Psoas muscle (tissue), 8 donors: ENCODE data around the gene AKIRIN1. TPM values are rescaled to one million over a fixed set of nuclear protein-coding genes. Genes with fewer than 3 reads are reported as not detected.
"Not testable (repeated sequence)": the region's sequence is repeated elsewhere in the genome, so short reads cannot be mapped to it uniquely, and the experiment has no call there.

Experiments used
- ATAC-seq, 4 donors: fragments of 200-7000 bp; cut with Tn5 transposase; one replicate each; pipeline ENCODE4 v1.9.1; 2020; ENCODE audit warnings: moderate library complexity in 3 of 4, mild to moderate bottlenecking in 2 of 4
- DNase-seq, 2 donors: peaks; one replicate each; pipeline ENCODE4 v3.0.0-alpha.2; 2020
- H3K27ac ChIP-seq: fragments of 200-600 bp; one replicate; pipeline ENCODE4 v1.8.0; 2022
- H3K27me3 ChIP-seq, 3 donors: fragments of 200-600 bp in 1 of 3; one replicate each; pipeline versions ENCODE4 v1.6.1 to v1.8.0; 2013 to 2022; ENCODE audit warnings: low read length in 2 of 3, mild to moderate bottlenecking in 2 of 3, moderate library complexity in 1 of 3; ENCODE audit not compliant: insufficient read depth in 3 of 3
- H3K36me3 ChIP-seq, 2 donors: fragments of 200-600 bp in 1 of 2; one replicate each; pipeline versions ENCODE4 v1.6.1 to v1.8.0; 2013 to 2022; ENCODE audit warnings: low read depth in 1 of 2, mild to moderate bottlenecking in 1 of 2, moderate library complexity in 1 of 2; ENCODE audit not compliant: insufficient read depth in 1 of 2
- H3K4me1 ChIP-seq: fragments of 200-600 bp; one replicate; pipeline ENCODE4 v1.8.0; 2022
- H3K4me3 ChIP-seq: fragments of 200-600 bp; one replicate; pipeline ENCODE4 v1.8.0; 2022; ENCODE audit warnings: mild to moderate bottlenecking
- H3K9me3 ChIP-seq: fragments of 200-600 bp; one replicate; pipeline ENCODE4 v1.8.0; 2022
- WGBS, 3 donors: extraction: QIAGEN DNeasy Blood & Tissue Kit; methylation state at CpG; one replicate each; pipeline versions ENCODE4 v1.1.6 to v1.1.7; 2013; 5-methylcytosine and 5-hydroxymethylcytosine counted together
- intact Hi-C, 2 donors: fragments of 100-400 bp; cut with DNase I; formaldehyde crosslinking; loops; one replicate each; pipeline versions ENCODE4 v1.11.0 to v1.14.2; 2022
- polyA plus RNA-seq, 3 donors: library from polyadenylated mRNA; stranded (reverse); fragments of 200-250 nt; gene quantifications; one replicate each; pipeline ENCODE4 v1.2.3, GENCODE V29; 2013
- total RNA-seq, 4 donors: library from RNA; stranded (reverse); fragmentation: NEBNext Ultra II Directional in 2 of 4; extraction: Animal tissue kit (Norgen Biotek cat#: 25700) in 2 of 4; gene quantifications; one replicate each; pipeline versions ENCODE4 v1.2.1 to v1.2.4, GENCODE V29; 2021 to 2023
- TF ChIP-seq, protein P1 (sequence below): fragments of 200-600 bp; IDR thresholded peaks from one replicate; pipeline ENCODE4 v1.8.0; 2022; ENCODE audit warnings: antibody characterized with exemption
- donor health status: healthy with polysubstance abuse.
- donor health status: DM: no; HTN: no; CAD: no; lungs with moderate emphysema.
- donor health status: Bipolar disorder and iron deficiency.
- donor health status: healthy.
- donor health status: DM: yes; HTN: yes; CAD: no.
- donor health status: DM: no; HTN: no; CAD: no.
- donor health status: DM: no; HTN: no; CAD: no.
- donor health status: DM: yes; HTN: yes; CAD: no.

The AKIRIN1 gene
- total and polyA plus RNA-seq, 7 donors = 20.0 to 65.3 (median 32.8) TPM

DNA sequence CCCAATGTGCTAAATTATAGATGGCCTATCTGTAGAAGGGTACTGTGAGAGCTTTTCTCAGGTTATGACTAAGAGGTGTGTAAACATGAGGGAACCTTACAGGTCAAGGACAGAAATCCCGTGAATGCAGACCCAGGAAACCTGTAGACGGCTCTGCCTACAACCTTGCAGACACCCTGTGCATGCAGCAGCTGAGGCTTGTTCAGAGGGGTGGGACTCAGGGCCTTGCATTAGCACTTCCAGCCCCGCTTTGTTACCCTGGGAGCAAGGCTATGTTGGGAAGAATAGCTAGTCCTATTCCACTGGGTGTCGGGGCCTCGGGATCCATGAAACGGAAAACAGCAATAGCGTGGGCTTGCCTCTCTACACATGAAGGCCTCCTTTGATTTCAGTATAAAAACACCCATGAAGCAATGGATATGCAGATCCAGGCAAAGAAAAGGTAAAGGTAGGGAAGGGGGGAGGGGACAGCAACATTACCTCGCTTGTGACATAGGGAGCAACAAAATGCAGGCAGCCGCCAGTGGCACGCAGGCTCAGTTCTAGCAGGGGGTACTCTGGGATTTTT lies 25.6 kb downstream of the AKIRIN1 start:
- peaks cover 0 to 14% of the 10 kb centered on the region in 2 donors for H3K36me3 ChIP-seq
- H3K27me3 ChIP-seq = no peaks in the 10 kb centered on the region
- DNase-seq (no peak), ATAC-seq (no peak)
- H3K9me3 ChIP-seq = no peaks in the 10 kb centered on the region
- TF ChIP-seq, protein P1, sequence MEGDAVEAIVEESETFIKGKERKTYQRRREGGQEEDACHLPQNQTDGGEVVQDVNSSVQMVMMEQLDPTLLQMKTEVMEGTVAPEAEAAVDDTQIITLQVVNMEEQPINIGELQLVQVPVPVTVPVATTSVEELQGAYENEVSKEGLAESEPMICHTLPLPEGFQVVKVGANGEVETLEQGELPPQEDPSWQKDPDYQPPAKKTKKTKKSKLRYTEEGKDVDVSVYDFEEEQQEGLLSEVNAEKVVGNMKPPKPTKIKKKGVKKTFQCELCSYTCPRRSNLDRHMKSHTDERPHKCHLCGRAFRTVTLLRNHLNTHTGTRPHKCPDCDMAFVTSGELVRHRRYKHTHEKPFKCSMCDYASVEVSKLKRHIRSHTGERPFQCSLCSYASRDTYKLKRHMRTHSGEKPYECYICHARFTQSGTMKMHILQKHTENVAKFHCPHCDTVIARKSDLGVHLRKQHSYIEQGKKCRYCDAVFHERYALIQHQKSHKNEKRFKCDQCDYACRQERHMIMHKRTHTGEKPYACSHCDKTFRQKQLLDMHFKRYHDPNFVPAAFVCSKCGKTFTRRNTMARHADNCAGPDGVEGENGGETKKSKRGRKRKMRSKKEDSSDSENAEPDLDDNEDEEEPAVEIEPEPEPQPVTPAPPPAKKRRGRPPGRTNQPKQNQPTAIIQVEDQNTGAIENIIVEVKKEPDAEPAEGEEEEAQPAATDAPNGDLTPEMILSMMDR = no peak
- intact Hi-C loops = no loop called here
- no peak overlapping the region for H3K4me3 ChIP-seq
- H3K4me1 ChIP-seq = no peaks in the 10 kb centered on the region
- H3K27ac ChIP-seq = no peak overlapping the region
- whole genome bisulfite sequencing, 3 donors = 65 to 73% (median 69%) methylated on average over 10 of the region's 10 CpGs

DNA sequence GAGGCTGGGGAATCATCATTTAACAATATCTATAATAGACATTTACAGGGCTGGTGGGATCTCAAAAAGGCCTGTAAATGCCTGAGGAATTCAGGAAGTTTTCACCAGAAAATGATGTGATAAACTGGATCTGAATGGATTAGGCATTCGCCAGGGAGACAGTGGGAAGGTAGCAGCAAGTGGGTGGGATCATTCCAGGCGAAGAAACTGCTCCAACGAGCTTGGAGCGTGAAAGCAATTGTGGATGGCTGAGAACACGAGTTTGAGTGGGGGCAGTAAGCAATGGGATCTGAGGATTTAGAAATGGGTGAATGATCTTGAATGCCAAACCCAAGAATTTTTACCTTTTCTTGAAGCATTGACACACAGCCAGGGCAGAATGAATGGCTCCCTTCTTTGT lies 26.2 kb downstream of the AKIRIN1 start:
- Histone ChIP-seq H3K27ac (no peak overlapping the region), H3K27me3 (no peaks in the 10 kb centered on the region), H3K4me3 (no peak overlapping the region), H3K9me3 (no peaks in the 10 kb centered on the region), H3K36me3 (peaks cover 0 to 8% of the 10 kb centered on the region in 2 donors), H3K4me1 (no peaks in the 10 kb centered on the region)
- DNase-seq (no peak), ATAC-seq (no peak)
- intact Hi-C loops = no loop called here
- 63 to 72% (median 69%) methylated on average over 5 of the region's 5 CpGs for WGBS, 3 donors
- TF ChIP-seq, protein P1 = no peak

DNA sequence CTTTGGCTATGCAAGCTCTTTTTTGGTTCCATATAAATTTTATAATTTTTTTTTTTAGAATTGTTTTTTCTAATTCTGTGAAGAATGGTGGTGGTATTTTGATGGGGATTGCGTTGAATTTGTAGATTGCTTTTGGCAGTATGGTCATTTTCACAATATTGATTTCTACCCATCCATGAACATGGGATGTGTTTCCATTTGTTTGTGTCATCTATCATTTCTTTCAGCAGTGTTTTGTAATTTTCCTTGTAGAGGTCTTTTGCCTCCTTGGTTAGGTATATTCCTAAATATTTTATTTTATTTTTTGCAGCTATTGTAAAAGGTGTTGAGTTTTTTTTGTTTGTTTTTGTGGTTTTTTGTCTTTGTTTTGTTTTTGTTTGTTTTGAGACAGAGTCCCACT lies 29.4 kb downstream of the AKIRIN1 start:
- not testable (repeated sequence) for H3K27me3 ChIP-seq, ATAC-seq, H3K27ac ChIP-seq, H3K36me3 ChIP-seq, H3K4me3 ChIP-seq, H3K4me1 ChIP-seq, H3K9me3 ChIP-seq, DNase-seq
- WGBS, 3 donors = 27 to 95% (median 69%) methylated on average over 1 of the region's 1 CpG
- intact Hi-C loops = loop anchor here in 1 of 2 donors (10.0 kb wide), 1 partner anchor 146 kb away; the partner anchor contains the start of gene MYCBP

DNA sequence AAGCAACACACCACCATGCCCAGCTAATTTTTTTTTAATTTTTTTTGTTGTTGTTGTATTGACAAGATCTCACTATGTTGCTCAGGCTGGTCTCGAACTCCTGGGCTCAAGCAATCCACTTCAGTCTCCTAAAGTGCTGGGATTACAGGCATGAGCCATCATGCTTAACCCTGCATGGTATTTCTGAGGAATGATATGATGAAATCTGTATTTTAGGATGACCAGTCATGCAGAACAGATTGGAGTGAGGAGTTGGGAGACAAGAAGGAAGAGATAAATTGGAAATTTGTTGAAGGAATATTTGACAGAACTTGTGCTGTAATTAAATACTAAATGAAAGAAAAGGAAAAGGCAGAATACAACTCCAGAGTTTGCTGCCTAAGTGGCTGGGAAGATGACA lies 30.4 kb downstream of the AKIRIN1 start:
- H3K27me3 ChIP-seq = no peaks in the 10 kb centered on the region
- peaks cover 4% of the 10 kb centered on the region for H3K4me1 ChIP-seq
- H3K36me3 ChIP-seq = no peaks in the 10 kb centered on the region
- DNase-seq (no peak), ATAC-seq (no peak)
- 52 to 71% (median 67%) methylated on average over 1 of the region's 1 CpG for WGBS, 3 donors
- no peaks in the 10 kb centered on the region for H3K9me3 ChIP-seq
- TF ChIP-seq, protein P1 = no peak
- no peak overlapping the region for H3K4me3 ChIP-seq
- no peak overlapping the region for H3K27ac ChIP-seq
- intact Hi-C loops = loop anchor here in 1 of 2 donors (10.0 kb wide), 1 partner anchor 147 kb away; the partner anchor contains the start of gene MYCBP

DNA sequence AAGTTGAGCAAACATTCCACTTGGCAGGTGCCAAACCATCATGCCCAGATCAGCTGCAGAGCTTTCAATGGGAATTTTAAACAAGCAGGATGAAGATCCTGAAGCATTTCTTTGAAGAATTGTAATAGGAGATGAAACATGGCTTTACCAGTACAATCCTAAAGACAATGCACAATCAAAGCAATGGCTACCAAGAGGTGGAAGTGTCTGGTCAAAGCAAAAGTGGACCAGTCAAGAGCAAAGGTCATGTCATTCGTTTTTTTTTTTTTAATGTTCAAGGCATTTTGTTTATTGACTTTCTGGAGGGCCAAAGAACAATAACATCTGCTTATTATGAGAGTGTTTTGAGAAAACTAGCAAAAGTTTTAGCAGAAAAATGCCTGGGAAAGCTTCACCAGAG lies 32.1 kb downstream of the AKIRIN1 start:
- peaks cover 10% of the 10 kb centered on the region for H3K4me1 ChIP-seq
- H3K27ac ChIP-seq = no peak overlapping the region
- 52 to 62% (median 52%) methylated on average over 1 of the region's 1 CpG for WGBS, 3 donors
- DNase-seq (no peak), ATAC-seq (no peak)
- H3K4me3 ChIP-seq = no peak overlapping the region
- H3K9me3 ChIP-seq = no peaks in the 10 kb centered on the region
- TF ChIP-seq, protein P1 = no peak
- peaks cover 0 to 1% of the 10 kb centered on the region in 2 donors for H3K36me3 ChIP-seq
- H3K27me3 ChIP-seq = no peaks in the 10 kb centered on the region
- intact Hi-C loops = loop anchor here in 1 of 2 donors (10.0 kb wide), 1 partner anchor 148 kb away; the partner anchor contains the start of gene MYCBP
